AG04449 (cell line): Measurements from ENCODE around the gene HOXA13.

Source experiments
- CTCF ChIA-PET: fragments of 350-600 bp; formaldehyde crosslinking; extraction: SDS; loops from one replicate; lab custom pipeline; 2021; ENCODE audit warnings: antibody characterized with exemption; lab: Yijun Ruan, JAX
- POLR2A ChIA-PET: fragments of 400-600, 350-600 bp; formaldehyde crosslinking; extraction: SDS; loops from one replicate; lab custom pipeline; 2020; ENCODE audit warnings: antibody characterized with exemption, inconsistent platforms; lab: Yijun Ruan, JAX
- DNase-seq: peaks from one replicate; pipeline ENCODE4 v3.0.0-alpha.2; 2010; ENCODE audit warnings: low read depth, low spot score
- H3K4me3 ChIP-seq: 2 replicates; pipeline ENCODE4 v1.5.1; 2011; ENCODE audit warnings: low read depth, mild to moderate bottlenecking, control low read depth, low read length
- TF ChIP-seq, protein P1 (sequence below): IDR thresholded peaks from one replicate; pipeline ENCODE4 v1.5.1; 2011; ENCODE audit warnings: mild to moderate bottlenecking, moderate library complexity, low read length, control low read depth, inconsistent platforms; ENCODE audit not compliant: insufficient read depth; ENCODE audit errors: missing control alignments

Gene HOXA13

DNA sequence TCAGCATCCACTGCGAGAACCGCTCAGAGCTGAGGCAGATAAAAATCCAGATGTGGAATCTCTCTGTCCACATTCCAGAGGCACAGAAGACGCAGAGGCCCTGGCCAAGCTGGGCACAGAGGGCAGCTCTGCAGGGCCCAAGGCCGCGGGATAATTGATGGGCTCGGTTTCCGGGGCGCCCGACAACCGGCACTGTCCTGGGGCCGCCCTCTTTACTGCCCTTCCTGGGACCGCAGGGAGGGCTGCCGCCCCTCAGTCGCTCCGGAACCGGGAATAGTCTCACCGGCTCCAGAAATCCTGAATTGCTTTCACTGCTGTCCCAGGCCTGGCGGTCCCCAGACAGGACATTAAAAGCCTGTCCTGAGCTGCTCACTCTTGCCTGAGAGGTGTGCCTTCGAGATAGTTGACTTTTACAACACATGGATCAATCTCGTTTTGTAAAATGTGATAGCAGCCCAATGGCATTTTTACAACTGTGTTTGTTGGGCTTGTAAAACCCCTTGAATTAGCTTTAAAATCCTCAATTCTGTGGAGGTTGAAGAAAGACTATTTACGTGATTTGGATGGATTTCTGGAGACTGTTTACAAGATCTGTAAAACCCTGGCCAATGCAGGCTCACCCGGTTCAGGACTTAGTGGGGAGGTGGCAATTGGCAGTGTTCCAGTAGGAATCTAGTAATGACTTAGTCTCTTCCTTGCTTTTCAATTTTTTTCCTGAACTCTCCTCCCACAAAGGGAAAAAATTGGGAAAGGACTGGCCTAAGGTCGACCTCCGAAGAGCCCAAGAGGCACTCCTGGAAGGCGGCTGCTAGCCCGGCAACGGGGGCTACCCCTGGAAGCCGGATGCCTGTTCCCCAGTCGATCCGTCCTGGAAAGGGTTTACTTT is 50.9 kb downstream of the HOXA13 start:
- H3K4me3 ChIP-seq: no peak overlapping the region
- TF ChIP-seq, protein P1, sequence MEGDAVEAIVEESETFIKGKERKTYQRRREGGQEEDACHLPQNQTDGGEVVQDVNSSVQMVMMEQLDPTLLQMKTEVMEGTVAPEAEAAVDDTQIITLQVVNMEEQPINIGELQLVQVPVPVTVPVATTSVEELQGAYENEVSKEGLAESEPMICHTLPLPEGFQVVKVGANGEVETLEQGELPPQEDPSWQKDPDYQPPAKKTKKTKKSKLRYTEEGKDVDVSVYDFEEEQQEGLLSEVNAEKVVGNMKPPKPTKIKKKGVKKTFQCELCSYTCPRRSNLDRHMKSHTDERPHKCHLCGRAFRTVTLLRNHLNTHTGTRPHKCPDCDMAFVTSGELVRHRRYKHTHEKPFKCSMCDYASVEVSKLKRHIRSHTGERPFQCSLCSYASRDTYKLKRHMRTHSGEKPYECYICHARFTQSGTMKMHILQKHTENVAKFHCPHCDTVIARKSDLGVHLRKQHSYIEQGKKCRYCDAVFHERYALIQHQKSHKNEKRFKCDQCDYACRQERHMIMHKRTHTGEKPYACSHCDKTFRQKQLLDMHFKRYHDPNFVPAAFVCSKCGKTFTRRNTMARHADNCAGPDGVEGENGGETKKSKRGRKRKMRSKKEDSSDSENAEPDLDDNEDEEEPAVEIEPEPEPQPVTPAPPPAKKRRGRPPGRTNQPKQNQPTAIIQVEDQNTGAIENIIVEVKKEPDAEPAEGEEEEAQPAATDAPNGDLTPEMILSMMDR: no peak
- ChIA-PET CTCF (interaction anchor here (0.6 to 4.7 kb wide), 16 partner anchors 8 to 1256 kb away, joined by 3 to 52 read pairs (median 4); partner anchors contain the start of genes HOXA4 and HOXA7), POLR2A (no interaction called here)
- DNase-seq: no peak

DNA sequence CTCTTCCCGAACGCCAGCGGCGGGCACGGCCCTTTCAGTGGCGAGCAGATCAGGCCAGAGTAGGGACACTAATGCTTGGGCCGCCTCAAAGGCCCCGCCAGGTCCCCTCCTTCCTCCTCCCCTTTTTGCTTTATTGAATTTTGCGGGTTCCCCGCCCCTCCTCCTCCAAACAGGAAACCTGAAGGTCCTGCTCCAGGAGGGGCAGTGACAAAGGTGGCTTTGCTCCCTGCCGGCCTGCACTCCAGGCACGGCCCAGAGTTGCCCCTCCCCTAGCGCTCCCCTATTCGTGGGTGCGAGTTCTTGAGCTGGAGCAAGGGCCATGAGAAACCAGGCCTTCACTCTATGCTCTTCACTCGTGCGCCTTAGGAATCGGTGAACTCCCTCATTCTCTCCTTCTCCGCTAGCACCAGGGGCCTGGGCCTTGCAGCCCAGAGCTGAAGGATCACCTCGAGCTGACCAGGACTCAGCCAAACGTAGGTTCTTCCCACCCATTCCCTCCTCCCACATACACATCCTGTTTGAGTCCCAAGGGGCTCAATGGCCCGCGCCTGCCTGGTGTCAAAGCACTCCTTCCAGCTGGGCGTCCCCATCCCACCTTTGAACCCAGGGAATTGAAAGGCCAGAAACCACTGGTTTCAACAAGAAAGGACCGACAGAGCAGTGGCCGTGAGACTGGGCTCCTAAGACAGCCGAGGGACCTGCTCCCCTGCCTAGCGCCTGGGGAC is 51.7 kb downstream of the HOXA13 start:
- ChIA-PET CTCF (interaction anchor here (1.0 to 4.7 kb wide), 8 partner anchors 10 to 1255 kb away, joined by 3 to 52 read pairs (median 10); partner anchors contain the start of genes HOXA4 and HOXA7), POLR2A (no interaction called here)
- TF ChIP-seq, protein P1: no peak

DNA sequence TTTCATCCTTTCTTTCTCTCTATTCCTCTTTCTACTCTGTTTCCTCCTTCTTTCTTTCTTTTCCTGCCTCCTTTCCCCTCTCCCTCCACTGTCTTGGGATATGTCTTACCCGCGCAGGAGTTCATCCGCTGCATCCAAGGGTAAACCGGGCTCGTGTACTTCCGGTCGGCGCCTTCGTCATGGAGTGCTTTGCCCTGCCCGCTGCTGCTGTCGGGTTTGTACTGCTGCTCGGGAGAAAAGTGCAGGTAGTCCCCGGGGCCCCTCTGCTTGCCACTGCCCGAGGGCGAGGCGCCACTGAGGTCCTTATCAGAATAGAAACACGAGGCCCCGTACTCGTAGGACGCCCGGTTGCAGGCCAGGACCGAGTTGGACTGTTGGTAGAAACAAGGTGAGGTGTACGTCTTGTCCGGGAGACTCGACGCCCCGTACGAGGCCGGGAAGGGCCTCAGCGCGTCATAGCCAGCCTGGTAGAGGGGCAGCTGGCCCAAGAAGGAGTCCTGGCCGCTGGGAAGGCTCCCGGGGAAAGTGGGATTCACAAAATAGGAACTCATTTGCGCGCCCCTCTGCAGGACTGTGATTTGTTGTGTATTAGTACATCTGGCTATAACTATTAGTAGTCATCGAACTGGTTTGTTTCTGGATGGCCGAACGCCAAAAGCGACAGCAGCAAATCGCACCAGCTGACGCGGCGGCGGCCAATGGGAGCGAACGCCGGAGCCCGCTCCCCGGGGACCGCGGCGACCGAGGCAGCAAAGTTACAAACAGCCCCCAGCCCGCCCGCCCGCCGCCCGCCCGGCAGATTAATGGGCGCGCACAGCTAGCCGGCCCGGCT is 52.5 kb downstream of the HOXA13 start, which contains the start of gene HOXA6:
HOXA6 (minus strand) TSS at position 576 of the 832 bp plus-strand sequence; CDS start at position 551, 25 bp downstream.
- TF ChIP-seq, protein P1: no peak
- ChIA-PET POLR2A (no interaction called here), CTCF (interaction anchor here (1.2 to 4.7 kb wide), 5 partner anchors 11 to 294 kb away, joined by 3 to 34 read pairs (median 22); partner anchors contain the start of gene HOXA7)
- no peak for DNase-seq
- peak within 1 kb of the TSS; percentile 33 for H3K4me3 ChIP-seq

More for the DNA sequence above, 51.7 kb downstream of the HOXA13 start:
- DNase-seq: no peak
- peak overlapping the region; percentile 33 for H3K4me3 ChIP-seq

DNA sequence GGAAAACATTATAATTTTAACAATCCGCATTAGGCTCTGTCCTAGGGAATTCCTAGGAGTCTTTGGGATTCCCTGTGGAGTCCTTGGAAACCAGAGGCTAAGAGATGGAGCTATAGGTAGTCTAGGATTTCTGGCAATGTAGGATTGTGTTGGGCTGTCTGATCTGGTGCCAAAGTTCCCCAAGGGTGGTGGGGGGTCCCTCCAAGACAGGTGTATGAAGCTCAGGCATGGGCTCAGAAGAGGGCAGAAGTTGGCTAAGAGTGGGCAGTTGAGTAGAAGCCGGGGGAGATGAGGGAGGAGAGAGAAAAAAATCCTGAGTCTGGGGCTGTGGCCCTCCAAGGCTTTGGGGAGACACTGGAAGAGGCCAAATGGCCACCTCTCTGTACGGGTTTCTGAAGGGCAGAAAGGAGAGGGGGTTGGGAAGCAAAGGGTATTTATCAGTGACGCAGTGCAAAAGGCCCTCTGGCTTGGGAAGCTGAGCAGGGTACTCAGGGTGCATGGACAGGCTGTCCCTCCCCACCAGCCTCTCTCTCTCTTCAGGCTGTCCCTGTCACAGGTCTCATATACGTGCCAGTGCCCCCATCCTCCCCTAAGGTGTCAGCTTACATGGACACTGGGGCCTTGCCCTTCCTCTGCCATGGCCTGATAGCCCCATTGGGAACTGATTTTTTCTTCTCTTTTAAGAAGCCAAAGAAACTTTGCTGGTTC is 53.2 kb downstream of the HOXA13 start:
- ChIA-PET POLR2A (no interaction called here), CTCF (interaction anchor here (1.2 to 4.7 kb wide), 2 partner anchors 15 to 19 kb away, joined by 3 to 26 read pairs; no protein-coding TSS in a partner anchor)
- TF ChIP-seq, protein P1: no peak
- DNase-seq: no peak
- no peak overlapping the region for H3K4me3 ChIP-seq

DNA sequence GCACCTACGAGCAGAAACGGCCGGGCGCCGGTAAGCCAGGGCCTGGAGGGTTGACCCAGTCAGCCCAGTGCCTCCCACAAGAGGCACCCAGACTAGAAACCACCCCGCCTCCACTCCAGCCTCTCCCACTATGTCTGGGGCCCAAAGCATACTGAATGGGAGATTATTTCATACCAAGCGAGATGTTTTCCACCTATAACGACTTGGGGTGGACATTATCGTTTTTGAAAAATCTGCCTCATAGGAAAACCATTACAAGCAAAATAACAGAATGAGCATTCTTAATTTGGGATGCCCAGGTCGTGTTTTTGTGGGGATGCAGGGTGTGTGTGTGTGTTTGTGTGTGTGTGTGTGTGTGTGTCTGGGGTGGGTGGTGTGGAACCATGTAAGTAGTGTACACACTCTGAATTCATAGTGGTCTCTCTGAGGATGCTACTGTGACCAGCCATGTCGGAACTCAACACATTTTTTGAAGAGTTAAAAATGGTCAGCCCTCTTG is 53.9 kb downstream of the HOXA13 start:
- ChIA-PET POLR2A (no interaction called here), CTCF (interaction anchor here (1.1 to 6.5 kb wide), 6 partner anchors 16 to 464 kb away, joined by 3 to 71 read pairs (median 8); no protein-coding TSS in a partner anchor)
- no peak overlapping the region for H3K4me3 ChIP-seq
- no peak for DNase-seq
- TF ChIP-seq, protein P1: no peak
